HEK293 (cell line): ENCODE results near the gene UBAP1L.
"Not testable (repeated sequence)": the region's sequence is repeated elsewhere in the genome, so short reads cannot be mapped to it uniquely, and the experiment has no call there.

Experiments
- CTCF ChIA-PET: fragments of 350-600 bp; formaldehyde crosslinking; extraction: SDS; loops from one replicate; lab custom pipeline; 2021; ENCODE audit warnings: antibody characterized with exemption; lab: Yijun Ruan, JAX
- POLR2A ChIA-PET: fragments of 300-600 bp; formaldehyde crosslinking; extraction: SDS; loops from one replicate; lab custom pipeline; 2020; ENCODE audit warnings: antibody characterized with exemption, inconsistent platforms; lab: Yijun Ruan, JAX
- H3K27ac ChIP-seq: fragments of 200-500 bp; sonication (Bioruptor generic); 2 replicates; pipeline ENCODE4 v1.5.1; 2014; ENCODE audit warnings: low read depth, low read length, control low read depth, inconsistent platforms; ENCODE audit errors: extremely low read depth
- H3K36me3 ChIP-seq, 2 experiments: fragments of 200-500 bp in 1 of 2; sonication (Bioruptor generic) in 1 of 2; 1 replicate in 1 of 2; 2 replicates in 1 of 2; pipeline ENCODE4 v1.5.1; 2014 to 2017; ENCODE audit warnings: inconsistent platforms in 2 of 2, low read length in 2 of 2; ENCODE audit not compliant: control insufficient read depth in 2 of 2, insufficient read depth in 1 of 2
- H3K4me1 ChIP-seq: fragments of 200-500 bp; sonication (Bioruptor generic); 2 replicates; pipeline ENCODE4 v1.5.1; 2014; ENCODE audit warnings: mild to moderate bottlenecking, low read length, inconsistent platforms; ENCODE audit not compliant: control insufficient read depth, insufficient read depth
- H3K4me3 ChIP-seq: 2 replicates; pipeline ENCODE4 v1.5.1; 2011; ENCODE audit warnings: low read depth, mild to moderate bottlenecking, control low read depth, low read length, moderate library complexity
- H3K9me3 ChIP-seq: fragments of 200-500 bp; sonication (Bioruptor generic); 2 replicates; pipeline ENCODE4 v1.5.1; 2014; ENCODE audit warnings: low read depth, low read length, inconsistent platforms; ENCODE audit not compliant: control insufficient read depth, insufficient read depth
- BCL11A ChIP-seq: fragments of 450-650 bp; formaldehyde crosslinking; IDR thresholded peaks from 2 replicates; pipeline ENCODE4 v1.5.1; 2016; ENCODE audit warnings: low read depth, missing biosample characterization, missing genetic modification characterization
- BCL11B ChIP-seq: fragments of 450-650 bp; formaldehyde crosslinking; IDR thresholded peaks from 2 replicates; pipeline ENCODE4 v1.5.1; 2016; ENCODE audit warnings: low read depth, missing biosample characterization, missing genetic modification characterization
- BCL6B ChIP-seq: fragments of 450-650 bp; formaldehyde crosslinking; IDR thresholded peaks from 2 replicates; pipeline ENCODE4 v1.5.1; 2017; ENCODE audit warnings: missing biosample characterization, missing genetic modification characterization
- GLI4 ChIP-seq: fragments of 450-650 bp; formaldehyde crosslinking; IDR thresholded peaks from 2 replicates; pipeline ENCODE4 v1.5.1; 2016; ENCODE audit warnings: missing biosample characterization, missing genetic modification characterization
- GLIS2 ChIP-seq: fragments of 450-650 bp; formaldehyde crosslinking; IDR thresholded peaks from 2 replicates; pipeline ENCODE4 v1.5.1; 2016; ENCODE audit warnings: missing biosample characterization, missing genetic modification characterization
- KLF8 ChIP-seq: fragments of 450-650 bp; formaldehyde crosslinking; IDR thresholded peaks from 2 replicates; pipeline ENCODE4 v1.5.1; 2016; ENCODE audit warnings: missing biosample characterization, missing genetic modification characterization
- MYNN ChIP-seq: fragments of 450-650 bp; formaldehyde crosslinking; IDR thresholded peaks from 2 replicates; pipeline ENCODE4 v1.5.1; 2016; ENCODE audit warnings: missing biosample characterization, missing genetic modification characterization, borderline replicate concordance
- PATZ1 ChIP-seq: fragments of 450-650 bp; formaldehyde crosslinking; IDR thresholded peaks from 2 replicates; pipeline ENCODE4 v1.5.1; 2016; ENCODE audit warnings: missing biosample characterization, missing genetic modification characterization
- YY1 ChIP-seq: fragments of 450-650 bp; formaldehyde crosslinking; IDR thresholded peaks from 2 replicates; pipeline ENCODE4 v1.5.1; 2018; ENCODE audit warnings: missing biosample characterization, missing genetic modification characterization
- ZBTB17 ChIP-seq: fragments of 450-650 bp; formaldehyde crosslinking; IDR thresholded peaks from 2 replicates; pipeline ENCODE4 v1.5.1; 2016; ENCODE audit warnings: missing biosample characterization, missing genetic modification characterization
- ZBTB20 ChIP-seq: fragments of 450-650 bp; formaldehyde crosslinking; IDR thresholded peaks from 2 replicates; pipeline ENCODE4 v1.5.1; 2016; ENCODE audit warnings: missing biosample characterization, missing genetic modification characterization
- ZBTB26 ChIP-seq: fragments of 450-650 bp; formaldehyde crosslinking; optimal IDR thresholded peaks from 2 replicates; pipeline ENCODE3; 2016; ENCODE audit warnings: missing biosample characterization, mild to moderate bottlenecking, missing genetic modification characterization
- ZBTB6 ChIP-seq: fragments of 450-650 bp; formaldehyde crosslinking; IDR thresholded peaks from 2 replicates; pipeline ENCODE4 v1.5.1; 2017; ENCODE audit warnings: missing biosample characterization, missing genetic modification characterization
- ZFP41 ChIP-seq: fragments of 450-650 bp; formaldehyde crosslinking; IDR thresholded peaks from 2 replicates; pipeline ENCODE4 v1.5.1; 2016; ENCODE audit warnings: missing biosample characterization, missing genetic modification characterization, borderline replicate concordance
- ZNF26 ChIP-seq: fragments of 450-650 bp; formaldehyde crosslinking; IDR thresholded peaks from 2 replicates; pipeline ENCODE4 v1.5.1; 2016; ENCODE audit warnings: missing biosample characterization, missing genetic modification characterization
- ZNF488 ChIP-seq: fragments of 450-650 bp; formaldehyde crosslinking; IDR thresholded peaks from 2 replicates; pipeline ENCODE4 v1.5.1; 2016; ENCODE audit warnings: missing biosample characterization, missing genetic modification characterization
- ZNF518A ChIP-seq: fragments of 450-650 bp; formaldehyde crosslinking; conservative IDR thresholded peaks from 2 replicates; pipeline ENCODE4 v1.5.1; 2016; ENCODE audit warnings: low read depth, missing biosample characterization, missing genetic modification characterization
- ZNF623 ChIP-seq: fragments of 450-650 bp; formaldehyde crosslinking; IDR thresholded peaks from 2 replicates; pipeline ENCODE4 v1.5.1; 2016; ENCODE audit warnings: missing biosample characterization, missing genetic modification characterization
- ZXDB ChIP-seq: fragments of 450-650 bp; formaldehyde crosslinking; IDR thresholded peaks from 2 replicates; pipeline ENCODE4 v1.5.1; 2016; ENCODE audit warnings: missing biosample characterization, missing genetic modification characterization

The UBAP1L gene

GRCh38 chr15:65100442-65100841 lies 14.6 kb downstream of the UBAP1L start (continued):
- TF ChIP-seq ZNF518A (no peak), BCL11A (no peak), BCL11B (tag by site-specific recombination) (no peak), ZNF488 (tag by site-specific recombination) (no peak), ZBTB26 (tag by site-specific recombination) (no peak), ZFP41 (tag by site-specific recombination) (no peak), GLI4 (tag by site-specific recombination) (no peak), BCL6B (no peak), PATZ1 (tag by site-specific recombination) (no peak), MYNN (tag by site-specific recombination) (no peak)

- H3K9me3 ChIP-seq, H3K4me1 ChIP-seq, POLR2A ChIA-PET, H3K27ac ChIP-seq, H3K4me3 ChIP-seq: not testable (repeated sequence)
- H3K36me3 ChIP-seq = peaks cover 0 to 39% of the 10 kb centered on the region in 2 experiments; a peak in 2 of 3 replicates
- CTCF ChIA-PET = interaction anchor here (1.0 kb wide), 1 partner anchor 45 kb away, joined by 4 read pairs; no protein-coding TSS in a partner anchor
These were observed 15.2 kb downstream of the UBAP1L start for GRCh38 chr15:65099801-65100200.

- H3K27ac ChIP-seq = no peak overlapping the region
- no peaks in the 10 kb centered on the region for H3K4me1 ChIP-seq
- H3K9me3 ChIP-seq = no peaks in the 10 kb centered on the region
- H3K4me3 ChIP-seq = no peak overlapping the region
- H3K36me3 ChIP-seq = peaks cover 0 to 39% of the 10 kb centered on the region in 2 experiments; a peak in 2 of 3 replicates
- POLR2A ChIA-PET = no interaction called here
- CTCF ChIA-PET = interaction anchor here (1.0 kb wide), 1 partner anchor 45 kb away, joined by 4 read pairs; no protein-coding TSS in a partner anchor
- no peak for TF ChIP-seq KLF8 (tag by site-specific recombination)
- no peak for TF ChIP-seq ZBTB17 (tag by site-specific recombination)
- TF ChIP-seq GLIS2 (tag by site-specific recombination) = no peak
- TF ChIP-seq ZBTB6 (tag by site-specific recombination) = no peak
- no peak for TF ChIP-seq ZNF623 (tag by site-specific recombination)
- TF ChIP-seq ZNF26 (tag by site-specific recombination) = no peak
- TF ChIP-seq ZBTB20 = no peak
- TF ChIP-seq YY1 (tag by site-specific recombination) = no peak
- TF ChIP-seq ZXDB (tag by site-specific recombination) = no peak
These were observed 15.7 kb downstream of the UBAP1L start for GRCh38 chr15:65099336-65099735.
